Upper lobe of right lung (tissue), 1 donor: Measurements from ENCODE around the gene DHX15. TPM values are rescaled to one million over a fixed set of nuclear protein-coding genes. Genes with fewer than 3 reads are reported as not detected.

ENCODE experiments used
- ATAC-seq: fragments of 200-7000 bp; cut with Tn5 transposase; one replicate; pipeline ENCODE4 v1.9.1; 2020; ENCODE audit warnings: mild to moderate bottlenecking, moderate library complexity
- DNase-seq: peaks from one replicate; pipeline ENCODE4 v3.0.0-alpha.2; 2020
- H3K27ac ChIP-seq: fragments of 200-600 bp; one replicate; pipeline ENCODE4 v1.8.0; 2022
- H3K27me3 ChIP-seq: fragments of 200-600 bp; one replicate; pipeline ENCODE4 v1.8.0; 2022; ENCODE audit warnings: mild to moderate bottlenecking
- H3K36me3 ChIP-seq: fragments of 200-600 bp; one replicate; pipeline ENCODE4 v1.8.0; 2022
- H3K4me1 ChIP-seq: fragments of 200-600 bp; one replicate; pipeline ENCODE4 v1.8.0; 2022
- H3K4me3 ChIP-seq: fragments of 200-600 bp; one replicate; pipeline ENCODE4 v1.8.0; 2022; ENCODE audit warnings: mild to moderate bottlenecking
- H3K9me3 ChIP-seq: fragments of 200-600 bp; one replicate; pipeline ENCODE4 v1.8.0; 2022
- CTCF ChIP-seq: fragments of 200-600 bp; IDR thresholded peaks from one replicate; pipeline ENCODE4 v1.8.0; 2022; ENCODE audit warnings: antibody characterized with exemption
- intact Hi-C: fragments of 100-400 bp; cut with DNase I; formaldehyde crosslinking; loops from one replicate; pipeline ENCODE4 v1.11.0; 2022
- total RNA-seq: library from RNA; stranded (reverse); fragmentation: NEBNext Ultra II Directional; extraction: Animal tissue kit (Norgen Biotek cat#: 25700); gene quantifications from one replicate; pipeline ENCODE4 v1.2.1, GENCODE V29; 2021
- donor health status: DM: no; HTN: yes; CAD: no; lungs with severe emphysema.

DHX15 gene
- total RNA-seq, 1 donor from 2014 or later = 101 TPM

GRCh38 chr4:24605216-24605615, 20.9 kb upstream of the DHX15 start:
- DNase-seq (no peak), ATAC-seq (no peak)
- H3K27me3 ChIP-seq = no peaks in the 10 kb centered on the region
- no peak for TF ChIP-seq CTCF
- intact Hi-C loops = no loop called here
- H3K9me3 ChIP-seq = no peaks in the 10 kb centered on the region
- no peak overlapping the region for H3K27ac ChIP-seq
- no peaks in the 10 kb centered on the region for H3K4me1 ChIP-seq
- H3K36me3 ChIP-seq = no peaks in the 10 kb centered on the region
- H3K4me3 ChIP-seq = no peak overlapping the region

- TF ChIP-seq CTCF = no peak
- Histone ChIP-seq H3K36me3 (no peaks in the 10 kb centered on the region), H3K27ac (no peak overlapping the region), H3K4me3 (no peak overlapping the region), H3K9me3 (no peaks in the 10 kb centered on the region), H3K27me3 (no peaks in the 10 kb centered on the region), H3K4me1 (no peaks in the 10 kb centered on the region)
- ATAC-seq = no peak
- no peak for DNase-seq
- intact Hi-C loops = no loop called here
Observed at GRCh38 chr4:24604558-24605214, 20.3 kb upstream of the DHX15 start.

- Histone ChIP-seq H3K36me3 (no peaks in the 10 kb centered on the region), H3K27ac (no peak overlapping the region), H3K4me3 (no peak overlapping the region), H3K4me1 (no peaks in the 10 kb centered on the region), H3K9me3 (no peaks in the 10 kb centered on the region), H3K27me3 (no peaks in the 10 kb centered on the region)
- intact Hi-C loops = no loop called here
- ATAC-seq = peak; percentile 79
- TF ChIP-seq CTCF = no peak
- DNase-seq = no peak
Observed at GRCh38 chr4:24603343-24603742, 19.0 kb upstream of the DHX15 start.

GRCh38 chr4:24601121-24601520, 16.8 kb upstream of the DHX15 start:
- Histone ChIP-seq H3K27me3 (no peaks in the 10 kb centered on the region), H3K4me1 (no peaks in the 10 kb centered on the region), H3K4me3 (no peak overlapping the region), H3K36me3 (no peaks in the 10 kb centered on the region), H3K27ac (no peak overlapping the region), H3K9me3 (no peaks in the 10 kb centered on the region)
- no peak for TF ChIP-seq CTCF
- no peak for DNase-seq
- intact Hi-C loops = no loop called here
- no peak for ATAC-seq

GRCh38 chr4:24599275-24599674, 14.9 kb upstream of the DHX15 start:
- Histone ChIP-seq H3K9me3 (no peaks in the 10 kb centered on the region), H3K36me3 (no peaks in the 10 kb centered on the region), H3K27me3 (no peaks in the 10 kb centered on the region), H3K4me1 (no peaks in the 10 kb centered on the region), H3K4me3 (no peak overlapping the region), H3K27ac (no peak overlapping the region)
- intact Hi-C loops = no loop called here
- no peak for DNase-seq
- no peak for TF ChIP-seq CTCF
- no peak for ATAC-seq

- ATAC-seq = peak; percentile 96
- no peaks in the 10 kb centered on the region for H3K27me3 ChIP-seq
- DNase-seq = peak; percentile 79
- no peak for TF ChIP-seq CTCF
- H3K9me3 ChIP-seq = no peaks in the 10 kb centered on the region
- intact Hi-C loops = no loop called here
- no peaks in the 10 kb centered on the region for H3K4me1 ChIP-seq
- H3K36me3 ChIP-seq = no peaks in the 10 kb centered on the region
- H3K4me3 ChIP-seq = no peak overlapping the region
- H3K27ac ChIP-seq = peak overlapping the region; percentile 81
Observed at GRCh38 chr4:24598025-24598424, 13.7 kb upstream of the DHX15 start.
